GM04504 (cell line): Measurements from ENCODE around the gene OSCAR.
"Not testable (repeated sequence)": the region's sequence is repeated elsewhere in the genome, so short reads cannot be mapped to it uniquely, and the experiment has no call there.

Source experiments
- DNase-seq: peaks from one replicate; pipeline ENCODE4 v3.0.0-alpha.2; 2012; ENCODE audit warnings: low read depth

The OSCAR gene

DNA sequence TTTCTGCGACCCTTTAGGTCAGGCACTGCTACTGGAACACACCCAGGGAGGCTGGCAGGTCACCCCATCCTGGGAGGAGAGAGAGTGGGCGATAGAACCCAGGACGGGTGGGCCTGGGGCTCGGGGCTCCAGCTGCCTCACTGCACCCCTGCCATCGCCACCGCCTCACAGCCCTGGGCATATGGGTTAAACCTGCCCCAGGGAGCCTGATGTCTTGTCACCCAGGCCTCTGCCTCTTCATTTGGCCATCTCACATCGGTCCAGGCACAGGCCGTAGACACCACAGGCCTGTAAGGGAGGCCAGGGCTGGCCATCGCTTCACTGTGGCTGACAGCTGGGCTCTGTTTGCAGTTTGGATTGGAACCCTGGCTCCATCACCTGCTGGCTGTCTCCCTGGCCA, 25.1 kb upstream of the OSCAR start:
- DNase-seq: no peak

GRCh38 chr19:54124393-54124792, 23.8 kb upstream of the OSCAR start:
- DNase-seq: no peak

- no peak for DNase-seq
Measured at GRCh38 chr19:54123682-54124081, 23.1 kb upstream of the OSCAR start.

DNA sequence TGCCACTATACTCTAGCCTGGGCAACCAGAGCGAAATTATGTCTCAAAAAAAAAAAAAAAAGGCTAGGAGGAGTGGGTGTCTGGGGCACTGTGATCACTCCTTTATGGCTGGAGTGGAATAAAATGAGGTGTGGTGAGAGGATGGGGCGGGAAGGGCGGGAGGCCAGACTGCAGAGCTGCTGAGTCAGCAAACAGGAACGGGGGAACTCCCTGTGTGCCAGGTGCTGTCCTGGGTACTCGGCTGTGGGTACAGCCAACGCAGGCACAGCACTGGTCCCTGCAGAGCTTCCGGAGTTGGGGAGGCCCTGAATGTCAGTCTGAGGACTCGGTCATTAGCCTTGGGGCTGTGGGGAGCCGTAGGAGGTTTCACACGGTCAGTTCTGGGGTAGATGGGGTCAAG, 20.7 kb upstream of the OSCAR start:
- DNase-seq: no peak

DNA sequence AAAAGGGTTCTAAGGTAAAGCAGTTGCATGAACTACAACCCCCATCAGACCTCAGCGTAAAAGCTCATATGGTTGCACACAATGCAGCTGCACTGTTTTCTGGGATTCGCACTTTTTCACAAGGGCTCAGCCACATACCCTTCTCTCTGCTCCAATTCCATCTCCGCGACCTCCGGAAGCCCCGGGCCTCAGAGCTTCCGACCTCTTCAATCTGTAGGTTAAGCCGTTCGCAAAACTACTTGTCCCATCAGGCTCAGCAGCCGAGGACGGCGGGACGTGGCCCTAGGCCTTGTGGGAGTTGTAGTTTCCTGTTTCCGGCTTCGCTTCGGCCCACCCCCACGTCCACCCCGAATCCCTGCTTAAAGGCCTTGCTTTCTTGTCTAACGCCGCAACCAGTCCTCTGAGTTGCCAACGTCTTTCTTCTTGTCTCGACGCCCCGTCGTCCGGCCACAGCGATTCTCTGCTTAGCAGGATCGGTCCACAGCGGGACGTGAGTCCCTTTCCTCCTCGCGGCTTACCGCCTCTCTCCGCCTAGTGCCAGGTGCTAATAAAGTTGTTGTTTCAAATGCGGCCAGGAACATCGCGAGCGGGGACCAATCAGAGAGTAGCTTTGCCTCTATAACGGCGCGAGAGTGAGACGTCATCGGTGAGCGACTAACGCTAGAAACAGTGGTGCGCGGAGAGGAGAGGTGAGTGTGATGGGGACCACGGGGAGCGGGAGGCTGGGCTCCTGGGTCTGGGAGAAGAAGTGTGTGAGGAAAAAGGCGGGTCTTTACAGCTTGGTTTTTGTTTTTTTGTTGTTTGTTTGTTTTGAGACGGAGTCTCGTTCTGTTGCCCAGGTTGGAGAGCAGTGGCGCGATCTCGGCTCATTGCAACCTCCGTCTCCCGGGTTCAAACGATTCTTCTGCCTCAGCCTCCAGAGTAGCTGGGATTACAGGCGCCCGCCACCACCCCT, 14.8 kb upstream of the OSCAR start, which contains the start of the genes PRPF31 and TFPT:
TSS of gene PRPF31 (plus strand) at position 646 of the 955 bp plus-strand sequence. CDS start 2,525 bp downstream, outside the sequence.
TSS of gene TFPT (minus strand) at position 549 of the 955 bp plus-strand sequence. CDS start at position 161, 388 bp downstream.
- DNase-seq: peak; percentile 96

DNA sequence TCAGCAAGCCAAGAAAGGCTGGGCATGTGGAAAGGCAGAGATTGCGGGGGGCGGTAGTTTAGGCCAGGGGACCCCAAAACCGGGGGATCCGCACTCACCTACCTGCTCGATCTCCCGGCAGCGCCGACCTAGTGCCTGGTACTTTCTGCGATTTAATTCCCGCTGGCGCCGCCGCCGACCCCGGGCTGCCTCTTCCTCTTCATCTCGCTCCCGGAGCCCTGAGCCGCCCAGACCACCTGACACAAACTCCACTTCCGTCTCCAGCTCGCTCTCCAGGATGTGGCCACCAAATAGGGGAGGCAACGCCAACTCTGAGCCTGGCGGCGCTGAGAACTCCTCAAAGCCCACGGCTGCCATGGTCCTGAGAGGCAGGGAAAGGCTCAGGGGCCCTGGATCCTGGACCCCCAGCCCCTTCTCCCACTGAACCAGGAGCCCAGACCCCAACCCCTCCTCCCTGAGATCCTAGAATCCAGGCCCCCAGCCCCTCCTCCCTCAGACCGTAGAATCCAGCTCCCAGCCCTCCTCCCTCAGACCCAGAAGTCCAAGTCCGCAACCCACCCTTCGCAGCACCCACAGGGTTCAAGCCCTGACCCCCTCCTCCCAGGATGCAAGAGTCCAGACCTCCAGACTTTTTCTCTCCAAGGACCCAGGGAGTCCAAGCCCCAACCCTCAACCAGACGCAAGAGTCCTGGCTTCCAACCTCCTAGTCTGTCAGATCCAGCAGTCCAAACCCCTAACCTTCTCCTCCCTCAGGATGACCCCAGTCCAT, 13.9 kb upstream of the OSCAR start:
- DNase-seq: no peak

DNA sequence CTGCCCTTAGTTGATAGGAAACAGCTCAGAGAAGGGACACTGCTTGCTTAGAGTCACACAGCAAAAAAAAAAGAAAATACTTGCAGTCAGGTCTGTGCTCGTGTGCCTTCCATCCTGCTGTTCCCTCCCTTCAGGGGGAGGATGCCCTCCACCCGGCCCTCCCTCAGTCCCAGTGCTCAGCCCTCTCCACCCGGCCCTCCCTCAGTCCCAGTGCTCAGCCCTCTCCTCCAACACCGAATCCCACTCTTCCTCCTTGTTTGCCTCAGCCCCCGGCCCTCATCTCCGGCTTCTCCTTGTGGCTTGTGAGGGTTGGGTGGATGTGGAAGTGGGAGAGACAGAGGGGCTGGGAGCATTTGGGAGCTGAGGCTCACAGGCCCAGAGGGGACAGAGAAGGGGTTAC, 9.0 kb upstream of the OSCAR start:
- DNase-seq: no peak

DNA sequence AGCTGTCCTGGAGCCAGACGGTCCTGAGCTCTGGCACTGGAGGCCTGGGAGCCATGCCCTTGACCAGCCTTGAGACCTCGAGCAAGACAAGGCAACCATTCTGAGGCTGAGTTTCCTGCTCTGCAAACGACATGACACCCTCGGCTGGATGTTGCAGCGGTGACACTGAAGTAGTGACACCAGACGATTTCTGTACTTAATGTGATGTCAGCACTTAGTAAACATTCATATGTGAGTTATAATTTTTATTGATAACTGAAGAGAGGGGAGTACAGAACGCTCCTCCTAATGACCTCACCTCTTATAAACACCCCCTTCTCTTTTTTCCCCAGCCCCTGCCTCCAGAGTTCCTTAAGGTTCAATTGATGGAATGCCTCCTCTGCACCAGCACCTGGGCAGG, 7.9 kb upstream of the OSCAR start:
- no peak for DNase-seq

GRCh38 chr19:54107876-54108490, 7.4 kb upstream of the OSCAR start:
- DNase-seq: no peak

DNA sequence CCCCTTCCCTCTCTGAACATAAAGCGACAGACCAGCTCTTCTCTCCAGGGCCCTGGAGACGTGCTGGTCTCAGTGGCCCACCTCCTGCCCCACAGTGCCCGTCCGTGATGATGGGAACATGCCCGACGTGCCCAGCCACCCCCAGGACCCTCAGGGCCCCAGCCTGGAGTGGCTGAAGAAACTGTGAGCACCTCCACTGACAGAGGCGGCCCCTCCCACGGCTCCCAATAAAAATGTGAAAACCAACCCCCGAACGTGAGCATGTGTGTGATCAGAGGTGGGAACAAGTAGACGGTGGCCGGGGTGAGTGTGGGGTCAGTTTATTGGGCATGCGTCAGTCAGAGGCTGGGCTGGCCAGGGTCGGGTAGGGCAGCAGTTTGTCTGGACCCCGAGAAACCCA, 6.1 kb upstream of the OSCAR start:
- no peak for DNase-seq

DNA sequence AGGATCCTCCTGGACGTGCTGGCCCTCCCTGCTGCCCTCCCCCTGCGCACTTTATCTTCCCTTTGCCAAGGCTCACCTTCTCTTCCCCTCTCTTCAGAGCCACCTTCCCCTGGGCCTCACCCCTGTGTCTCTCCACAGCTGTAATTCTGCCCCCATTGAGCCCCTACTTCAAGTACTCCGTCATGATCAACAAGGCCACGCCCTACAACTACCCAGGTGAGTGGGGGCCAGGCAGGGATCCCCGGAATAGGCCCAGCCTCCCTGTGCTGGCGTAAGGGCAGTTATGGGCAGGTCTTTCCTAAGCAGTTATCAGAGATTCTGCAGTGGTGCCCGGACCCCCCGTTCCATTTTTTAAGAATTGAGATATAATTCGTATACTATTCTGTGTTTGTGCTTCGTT, 5.2 kb upstream of the OSCAR start:
- DNase-seq: no peak

- no peak for DNase-seq
Measured at GRCh38 chr19:54104998-54105715, 4.6 kb upstream of the OSCAR start.

- DNase-seq: peak; percentile 98
Measured at GRCh38 chr19:54102421-54103169, 2.0 kb upstream of the OSCAR start, which contains the start of gene NDUFA3. Gene NDUFA3 (plus strand): TSS chr19:54102855. CDS start chr19:54102879, 24 bp downstream.

DNA sequence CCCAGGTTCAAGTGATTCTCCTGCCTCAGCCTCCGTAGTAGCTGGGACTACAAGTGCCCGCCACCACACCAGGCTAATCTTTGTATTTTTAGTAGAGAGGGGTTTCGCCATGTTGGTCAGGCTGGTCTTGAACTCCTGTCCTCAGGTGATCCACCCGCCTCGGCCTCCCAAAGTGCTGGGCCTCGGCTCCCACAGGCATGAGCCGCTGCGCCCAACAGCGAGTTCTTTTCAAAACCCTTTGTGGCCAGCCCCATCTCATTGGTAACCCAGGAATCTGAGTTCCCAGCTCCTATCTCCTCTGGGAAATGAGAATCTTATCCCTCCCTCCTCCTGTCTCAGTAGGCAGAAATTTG, 724 bp downstream of the OSCAR start:
- DNase-seq: not testable (repeated sequence)

GRCh38 chr19:54099190-54099902, 1.3 kb downstream of the OSCAR start:
- DNase-seq: no peak

DNA sequence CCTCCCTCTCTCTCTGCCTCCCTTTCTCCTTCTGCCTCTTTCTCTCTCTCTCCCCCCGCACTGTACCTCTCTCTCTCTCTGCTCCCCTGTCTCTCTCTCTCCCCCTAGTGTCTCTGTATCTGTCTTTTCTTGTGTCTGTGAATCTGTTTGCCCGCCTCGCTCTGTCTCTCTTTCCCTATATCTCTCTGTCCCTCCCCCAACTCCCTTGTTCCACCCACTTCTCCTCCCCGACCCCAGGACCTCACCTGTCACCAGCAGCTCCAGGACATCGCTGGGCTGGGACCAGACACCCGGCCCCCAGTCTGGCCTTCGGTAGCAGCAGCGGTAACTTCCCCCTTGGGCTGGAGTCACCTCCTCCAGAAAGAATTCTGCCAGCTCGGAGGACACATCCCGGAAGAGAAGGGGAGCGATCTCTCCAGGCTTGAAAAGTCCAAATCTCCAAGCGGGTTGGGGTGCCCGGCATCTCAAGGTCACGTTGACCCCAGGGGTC, 3.9 kb downstream of the OSCAR start:
- DNase-seq: peak; percentile 7

- DNase-seq: peak; percentile 9
Measured at GRCh38 chr19:54095859-54096616, 4.6 kb downstream of the OSCAR start.

- DNase-seq: no peak
Measured at GRCh38 chr19:54095136-54095858, 5.3 kb downstream of the OSCAR start.
